HL-60 (cell line): ENCODE data around the gene GNAL.

ENCODE experiments used
- POLR2AphosphoS5 ChIP-seq: IDR thresholded peaks from 2 replicates; pipeline ENCODE4 v1.6.1; 2012; ENCODE audit warnings: low read depth
- TF ChIP-seq, protein P1 (sequence below): IDR thresholded peaks from 2 replicates; pipeline ENCODE4 v1.6.1; 2012; ENCODE audit warnings: low read depth; ENCODE audit not compliant: insufficient replicate concordance
- TF ChIP-seq, protein P2 (sequence below): IDR thresholded peaks from one replicate; pipeline ENCODE4 v1.5.1; 2011; ENCODE audit warnings: low read length, control low read depth, inconsistent platforms; ENCODE audit not compliant: insufficient read depth

DNA sequence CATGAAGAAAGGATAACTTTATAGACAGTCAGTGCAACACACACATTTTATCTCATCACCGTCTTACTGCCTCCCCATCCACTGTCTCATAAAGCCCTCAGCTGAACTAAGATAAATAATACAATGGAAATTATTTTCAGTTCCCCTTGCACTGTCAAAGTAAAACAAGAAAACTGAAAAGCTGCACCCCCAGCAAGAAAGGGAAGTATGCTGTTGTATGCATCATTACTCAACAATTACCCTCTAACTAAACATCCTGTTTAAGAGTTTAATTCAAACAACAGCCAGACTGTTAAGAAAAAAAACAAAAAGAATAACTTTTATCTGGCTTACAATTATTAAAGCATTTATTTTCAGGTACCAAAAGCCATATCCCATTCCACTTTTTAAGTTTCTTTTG, 194.1 kb downstream of the GNAL start:
- TF ChIP-seq, protein P1, sequence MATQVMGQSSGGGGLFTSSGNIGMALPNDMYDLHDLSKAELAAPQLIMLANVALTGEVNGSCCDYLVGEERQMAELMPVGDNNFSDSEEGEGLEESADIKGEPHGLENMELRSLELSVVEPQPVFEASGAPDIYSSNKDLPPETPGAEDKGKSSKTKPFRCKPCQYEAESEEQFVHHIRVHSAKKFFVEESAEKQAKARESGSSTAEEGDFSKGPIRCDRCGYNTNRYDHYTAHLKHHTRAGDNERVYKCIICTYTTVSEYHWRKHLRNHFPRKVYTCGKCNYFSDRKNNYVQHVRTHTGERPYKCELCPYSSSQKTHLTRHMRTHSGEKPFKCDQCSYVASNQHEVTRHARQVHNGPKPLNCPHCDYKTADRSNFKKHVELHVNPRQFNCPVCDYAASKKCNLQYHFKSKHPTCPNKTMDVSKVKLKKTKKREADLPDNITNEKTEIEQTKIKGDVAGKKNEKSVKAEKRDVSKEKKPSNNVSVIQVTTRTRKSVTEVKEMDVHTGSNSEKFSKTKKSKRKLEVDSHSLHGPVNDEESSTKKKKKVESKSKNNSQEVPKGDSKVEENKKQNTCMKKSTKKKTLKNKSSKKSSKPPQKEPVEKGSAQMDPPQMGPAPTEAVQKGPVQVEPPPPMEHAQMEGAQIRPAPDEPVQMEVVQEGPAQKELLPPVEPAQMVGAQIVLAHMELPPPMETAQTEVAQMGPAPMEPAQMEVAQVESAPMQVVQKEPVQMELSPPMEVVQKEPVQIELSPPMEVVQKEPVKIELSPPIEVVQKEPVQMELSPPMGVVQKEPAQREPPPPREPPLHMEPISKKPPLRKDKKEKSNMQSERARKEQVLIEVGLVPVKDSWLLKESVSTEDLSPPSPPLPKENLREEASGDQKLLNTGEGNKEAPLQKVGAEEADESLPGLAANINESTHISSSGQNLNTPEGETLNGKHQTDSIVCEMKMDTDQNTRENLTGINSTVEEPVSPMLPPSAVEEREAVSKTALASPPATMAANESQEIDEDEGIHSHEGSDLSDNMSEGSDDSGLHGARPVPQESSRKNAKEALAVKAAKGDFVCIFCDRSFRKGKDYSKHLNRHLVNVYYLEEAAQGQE, result no peak
- TF ChIP-seq POLR2AphosphoS5, result no peak
- TF ChIP-seq, protein P2, sequence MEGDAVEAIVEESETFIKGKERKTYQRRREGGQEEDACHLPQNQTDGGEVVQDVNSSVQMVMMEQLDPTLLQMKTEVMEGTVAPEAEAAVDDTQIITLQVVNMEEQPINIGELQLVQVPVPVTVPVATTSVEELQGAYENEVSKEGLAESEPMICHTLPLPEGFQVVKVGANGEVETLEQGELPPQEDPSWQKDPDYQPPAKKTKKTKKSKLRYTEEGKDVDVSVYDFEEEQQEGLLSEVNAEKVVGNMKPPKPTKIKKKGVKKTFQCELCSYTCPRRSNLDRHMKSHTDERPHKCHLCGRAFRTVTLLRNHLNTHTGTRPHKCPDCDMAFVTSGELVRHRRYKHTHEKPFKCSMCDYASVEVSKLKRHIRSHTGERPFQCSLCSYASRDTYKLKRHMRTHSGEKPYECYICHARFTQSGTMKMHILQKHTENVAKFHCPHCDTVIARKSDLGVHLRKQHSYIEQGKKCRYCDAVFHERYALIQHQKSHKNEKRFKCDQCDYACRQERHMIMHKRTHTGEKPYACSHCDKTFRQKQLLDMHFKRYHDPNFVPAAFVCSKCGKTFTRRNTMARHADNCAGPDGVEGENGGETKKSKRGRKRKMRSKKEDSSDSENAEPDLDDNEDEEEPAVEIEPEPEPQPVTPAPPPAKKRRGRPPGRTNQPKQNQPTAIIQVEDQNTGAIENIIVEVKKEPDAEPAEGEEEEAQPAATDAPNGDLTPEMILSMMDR, result no peak
